LHCN-M2 (cell line): Measurements from ENCODE around the gene CDKL5. TPM values are rescaled to one million over a fixed set of nuclear protein-coding genes. Genes with fewer than 3 reads are reported as not detected.
A peak's percentile ranks its signal among the peaks of the same experiment; 100 is the strongest.

ENCODE experiments used
- DNase-seq: peaks from one replicate; pipeline ENCODE4 v3.0.0-alpha.2; 2012; ENCODE audit warnings: low read depth
- total RNA-seq: library from RNA; depleted of rRNA; stranded (reverse); fragments of >200 nt; gene quantifications from 2 replicates; pipeline ENCODE4 v1.2.3, GENCODE V29; 2014

CDKL5 gene
- total RNA-seq, 1 experiment from 2014 or later, result 4.0 TPM

GRCh38 chrX:18643853-18644252 lies 218.4 kb downstream of the CDKL5 start:
- no peak for DNase-seq

GRCh38 chrX:18647621-18648020 lies 222.2 kb downstream of the CDKL5 start:
- DNase-seq, result no peak

DNA sequence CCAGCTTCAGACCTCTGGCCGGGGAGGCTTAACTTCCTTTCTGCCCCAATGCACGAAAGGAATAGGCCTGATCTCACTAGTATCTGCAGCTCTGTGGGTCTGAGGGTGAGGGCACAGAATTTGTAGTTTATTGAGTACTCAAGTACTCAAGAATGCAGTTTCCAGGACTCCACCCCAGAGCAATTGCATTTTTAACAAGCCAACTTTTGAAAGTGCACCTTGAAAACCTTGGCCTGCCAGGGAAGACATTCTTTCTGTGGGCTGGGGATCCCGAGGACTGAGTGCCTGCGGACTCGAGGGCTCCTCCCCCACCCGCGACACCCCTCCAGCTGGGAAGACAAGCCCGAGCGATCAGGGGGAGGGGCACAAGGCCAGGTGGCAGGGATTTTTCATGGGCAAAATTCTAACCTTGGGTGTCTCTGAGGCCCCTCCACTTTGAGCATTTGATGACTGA lies 224.1 kb downstream of the CDKL5 start:
- DNase-seq, result no peak

GRCh38 chrX:18650662-18651061 lies 225.3 kb downstream of the CDKL5 start:
- no peak for DNase-seq

GRCh38 chrX:18652636-18653035 lies 227.2 kb downstream of the CDKL5 start:
- DNase-seq, result no peak

- DNase-seq, result no peak
Measured at GRCh38 chrX:18654875-18655836, 229.7 kb downstream of the CDKL5 start.

GRCh38 chrX:18661273-18661672 lies 235.9 kb downstream of the CDKL5 start:
- no peak for DNase-seq

- no peak for DNase-seq
Measured at GRCh38 chrX:18664947-18665346, 239.5 kb downstream of the CDKL5 start.

DNA sequence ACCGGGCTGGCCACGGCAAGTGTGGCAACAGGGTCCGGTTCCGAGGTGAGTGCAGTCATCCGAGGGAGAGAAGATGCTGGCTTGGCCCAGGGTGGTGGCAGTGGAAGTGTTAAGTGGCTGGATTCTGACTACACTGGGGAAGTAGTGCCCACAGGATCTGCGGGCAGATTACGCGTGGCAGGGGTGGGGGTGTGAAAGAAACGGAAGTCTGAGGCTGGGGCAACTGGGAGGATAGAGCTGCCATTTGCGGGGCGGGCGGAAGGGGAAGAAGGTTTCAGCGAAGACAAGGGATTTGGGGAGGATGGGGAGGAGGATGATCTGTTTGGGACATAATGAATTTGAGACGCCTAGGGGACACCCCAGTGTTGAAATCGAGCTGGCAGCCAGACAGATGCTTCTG lies 241.2 kb downstream of the CDKL5 start:
- DNase-seq, result no peak

GRCh38 chrX:18668071-18668835 lies 242.8 kb downstream of the CDKL5 start:
- no peak for DNase-seq

DNA sequence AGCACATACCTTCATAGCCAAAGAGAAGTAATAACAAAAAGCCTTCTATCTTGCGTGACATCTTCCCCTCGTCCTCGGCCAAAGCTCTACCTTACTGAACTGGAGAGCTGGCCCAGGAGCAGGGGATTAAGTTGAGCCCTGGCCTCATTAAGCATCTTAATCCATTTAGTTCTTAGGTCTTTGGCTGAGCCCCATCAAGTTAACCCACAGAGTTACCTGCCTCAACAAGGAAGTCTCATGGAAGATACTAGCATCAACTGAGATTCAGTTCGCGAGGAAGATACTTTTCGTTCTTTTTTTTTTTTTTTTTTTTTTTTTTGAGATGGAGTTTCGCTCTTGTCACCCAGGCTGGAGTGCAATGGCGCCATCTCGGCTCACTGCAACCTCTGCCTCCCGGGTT lies 246.6 kb downstream of the CDKL5 start, which contains the start of gene RS1:
Gene RS1, minus strand, starts transcription at position 101 of the 400 bp plus-strand sequence. Its CDS starts 40 bp downstream, at position 61.
- no peak for DNase-seq

DNA sequence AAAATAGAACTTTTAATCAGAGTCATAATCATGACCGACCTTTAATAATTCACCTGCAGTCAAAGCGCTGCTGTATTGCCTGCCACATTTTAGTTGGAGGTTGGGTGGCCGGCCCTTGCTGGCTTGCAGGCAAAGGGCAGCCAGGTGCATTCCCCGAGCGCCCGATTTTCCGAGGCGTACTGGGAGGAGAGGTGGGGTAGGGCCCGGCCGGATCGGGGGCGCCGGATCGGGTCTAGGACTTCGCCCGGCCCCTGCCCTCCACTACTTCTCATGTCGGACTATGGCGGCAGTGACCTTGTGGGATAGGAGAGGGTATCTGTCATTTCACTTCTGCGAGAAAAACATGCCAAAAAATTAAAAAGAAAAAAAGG lies 249.0 kb downstream of the CDKL5 start:
- no peak for DNase-seq

- DNase-seq, result peak; percentile 58
Measured at GRCh38 chrX:18674788-18675735, 249.7 kb downstream of the CDKL5 start.

DNA sequence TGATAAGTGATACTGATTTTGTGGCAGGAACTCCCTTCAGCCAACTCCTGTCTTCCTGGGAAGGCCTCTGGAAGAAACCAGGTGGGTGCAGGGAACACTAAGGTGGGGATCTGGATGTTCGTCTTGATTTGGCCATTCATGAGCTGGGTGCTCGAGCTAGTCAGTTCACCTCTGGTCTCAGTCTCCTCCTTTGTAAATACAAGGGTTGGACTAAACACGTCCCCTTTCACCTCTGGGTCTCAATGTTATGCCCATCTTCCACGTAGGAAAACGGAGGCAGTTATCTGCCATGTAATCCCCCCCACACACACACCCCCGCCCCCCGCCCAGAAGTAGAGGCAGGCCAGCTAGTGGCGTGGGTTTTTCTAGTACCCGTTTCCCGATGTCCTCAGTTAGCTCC lies 250.6 kb downstream of the CDKL5 start:
- no peak for DNase-seq

DNA sequence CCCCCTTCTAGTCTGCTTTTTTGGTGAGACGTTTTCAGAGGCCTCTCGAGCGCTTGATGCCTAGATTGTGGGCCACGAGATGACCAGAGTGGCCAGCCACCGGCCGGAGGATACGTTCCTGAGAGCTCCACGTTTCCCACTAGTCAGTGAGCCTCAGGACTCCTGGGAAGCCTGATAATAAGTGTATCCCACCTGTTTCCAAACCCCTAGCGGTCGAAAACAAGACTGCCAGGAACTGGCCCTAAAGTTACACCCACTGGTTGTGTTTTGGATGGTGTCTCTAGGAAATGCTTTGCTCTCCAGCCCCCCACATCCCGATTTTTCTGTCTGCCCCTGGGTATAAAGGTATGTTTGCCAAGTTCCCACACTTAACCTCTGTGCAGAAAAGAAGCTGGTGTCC lies 251.1 kb downstream of the CDKL5 start:
- DNase-seq, result peak; percentile 21

DNA sequence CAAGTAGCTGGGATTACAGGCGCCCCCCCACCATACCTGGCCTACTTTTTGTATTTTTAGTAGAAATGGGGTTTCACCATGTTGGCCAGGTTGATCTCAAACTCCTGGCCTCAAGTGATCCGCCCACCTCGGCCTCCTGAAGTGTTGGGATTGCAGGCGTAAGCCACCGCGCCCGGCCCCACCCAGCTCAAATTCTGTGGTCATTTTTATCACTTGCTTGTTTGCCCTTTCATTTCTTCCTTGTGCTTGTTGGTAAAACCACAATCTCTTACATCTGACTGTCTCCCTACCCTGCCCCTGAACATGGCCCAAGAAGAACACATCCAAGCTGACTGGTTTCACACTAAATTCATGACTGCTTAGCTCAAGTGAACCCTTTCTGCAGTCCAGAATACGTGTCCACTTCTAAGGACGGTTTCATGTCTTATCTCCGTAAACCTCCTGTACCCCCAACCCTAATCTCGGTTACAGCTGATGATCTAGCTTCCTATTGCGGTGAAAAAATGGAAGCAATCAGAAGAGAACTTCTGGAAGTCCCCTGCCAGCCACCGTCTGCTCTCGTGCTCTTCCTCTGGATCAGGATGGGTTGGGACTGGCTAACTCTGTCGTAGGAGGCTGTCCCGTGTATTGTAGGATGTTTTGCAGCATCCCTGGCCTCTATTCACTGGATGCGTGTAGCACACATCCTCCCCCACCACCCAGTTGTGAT lies 251.9 kb downstream of the CDKL5 start:
- DNase-seq, result no peak

- DNase-seq, result no peak
Measured at GRCh38 chrX:18681996-18682395, 256.6 kb downstream of the CDKL5 start.

- no peak for DNase-seq
Measured at GRCh38 chrX:18682979-18683387, 257.6 kb downstream of the CDKL5 start.

DNA sequence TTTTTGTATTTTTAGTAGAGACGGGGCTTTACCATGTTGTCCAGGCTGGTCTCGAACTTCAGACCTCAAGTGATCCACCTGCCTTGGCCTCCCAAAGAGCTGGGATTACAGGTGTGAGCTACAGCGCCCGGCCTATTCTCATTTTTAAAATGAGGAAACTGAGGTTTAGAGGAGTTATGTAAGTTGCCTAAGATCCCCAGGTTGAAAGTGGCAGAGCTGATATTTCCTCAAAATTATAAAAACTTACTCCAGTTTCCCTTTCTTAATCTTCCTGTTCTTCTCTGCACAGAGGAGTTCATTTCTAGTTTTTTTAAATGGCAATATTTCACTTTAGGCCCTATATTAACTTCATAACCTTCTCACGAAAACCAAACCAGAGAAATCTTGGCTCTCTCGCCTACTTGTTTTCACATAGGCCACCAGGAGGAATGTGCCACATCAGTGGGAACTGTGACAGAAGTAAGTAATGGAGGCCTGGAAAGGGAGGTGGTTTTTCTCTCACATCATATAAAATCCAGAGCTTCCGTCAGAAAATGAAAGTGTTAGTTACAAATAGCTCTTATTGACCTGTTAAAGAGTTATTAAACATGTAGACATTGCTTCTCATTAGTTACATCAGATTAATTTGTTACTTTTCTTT lies 262.6 kb downstream of the CDKL5 start:
- DNase-seq, result no peak

GRCh38 chrX:18691431-18691830 lies 266.0 kb downstream of the CDKL5 start:
- no peak for DNase-seq
